G401.6 (cell line): ENCODE data around the gene ARSH.
"Not testable (repeated sequence)": the region's sequence is repeated elsewhere in the genome, so short reads cannot be mapped to it uniquely, and the experiment has no call there.

Experiments
- FAIRE-seq: peaks from 2 replicates; lab custom pipeline; 2012; peaks lifted over from hg19 to GRCh38; lab: Jason Lieb, UNC

The ARSH gene, protein sequence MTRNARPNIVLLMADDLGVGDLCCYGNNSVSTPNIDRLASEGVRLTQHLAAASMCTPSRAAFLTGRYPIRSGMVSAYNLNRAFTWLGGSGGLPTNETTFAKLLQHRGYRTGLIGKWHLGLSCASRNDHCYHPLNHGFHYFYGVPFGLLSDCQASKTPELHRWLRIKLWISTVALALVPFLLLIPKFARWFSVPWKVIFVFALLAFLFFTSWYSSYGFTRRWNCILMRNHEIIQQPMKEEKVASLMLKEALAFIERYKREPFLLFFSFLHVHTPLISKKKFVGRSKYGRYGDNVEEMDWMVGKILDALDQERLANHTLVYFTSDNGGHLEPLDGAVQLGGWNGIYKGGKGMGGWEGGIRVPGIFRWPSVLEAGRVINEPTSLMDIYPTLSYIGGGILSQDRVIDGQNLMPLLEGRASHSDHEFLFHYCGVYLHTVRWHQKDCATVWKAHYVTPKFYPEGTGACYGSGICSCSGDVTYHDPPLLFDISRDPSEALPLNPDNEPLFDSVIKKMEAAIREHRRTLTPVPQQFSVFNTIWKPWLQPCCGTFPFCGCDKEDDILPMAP

DNA sequence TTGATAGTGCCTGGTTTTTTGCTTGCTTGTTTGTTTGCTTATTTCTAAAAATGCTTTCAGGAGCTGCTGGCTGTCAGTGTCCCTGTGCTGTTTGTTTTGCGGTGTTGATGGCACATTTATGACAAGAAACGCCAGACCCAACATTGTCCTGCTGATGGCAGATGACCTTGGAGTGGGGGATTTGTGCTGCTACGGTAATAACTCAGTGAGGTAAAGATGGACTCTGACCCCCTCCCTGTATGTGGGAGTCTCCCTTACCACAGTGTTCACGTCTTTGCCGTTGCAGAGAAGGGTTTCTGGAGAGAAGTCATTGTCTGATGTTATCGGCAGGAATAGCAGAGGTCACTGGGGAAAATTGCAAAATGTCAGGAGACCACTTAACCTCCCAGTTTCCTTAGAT, at the start of gene ARSH:
Gene ARSH (plus strand): TSS at position 52 of the 400 bp plus-strand sequence. CDS start 67 bp downstream, at position 119.
- no peak for FAIRE-seq

DNA sequence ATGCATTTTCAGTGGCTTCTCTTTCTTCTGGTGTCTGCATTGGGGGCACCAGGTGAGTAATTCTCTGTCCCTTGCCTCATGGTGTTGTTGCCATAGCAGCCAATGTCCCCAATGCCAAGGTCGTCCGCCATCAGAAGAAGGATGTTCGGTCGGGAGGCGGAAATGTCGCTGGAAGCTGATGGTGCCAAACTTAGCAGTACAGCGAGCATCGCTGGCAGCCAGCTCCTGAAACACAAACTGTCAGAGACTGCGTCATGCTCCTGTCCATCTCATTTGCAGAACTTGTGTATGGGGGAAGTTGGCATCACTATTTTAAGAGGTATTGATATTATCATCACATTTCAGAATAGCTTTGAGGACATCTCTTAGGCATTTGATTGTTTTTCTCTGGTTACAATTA, 48.1 kb upstream of the ARSH start:
- no peak for FAIRE-seq

DNA sequence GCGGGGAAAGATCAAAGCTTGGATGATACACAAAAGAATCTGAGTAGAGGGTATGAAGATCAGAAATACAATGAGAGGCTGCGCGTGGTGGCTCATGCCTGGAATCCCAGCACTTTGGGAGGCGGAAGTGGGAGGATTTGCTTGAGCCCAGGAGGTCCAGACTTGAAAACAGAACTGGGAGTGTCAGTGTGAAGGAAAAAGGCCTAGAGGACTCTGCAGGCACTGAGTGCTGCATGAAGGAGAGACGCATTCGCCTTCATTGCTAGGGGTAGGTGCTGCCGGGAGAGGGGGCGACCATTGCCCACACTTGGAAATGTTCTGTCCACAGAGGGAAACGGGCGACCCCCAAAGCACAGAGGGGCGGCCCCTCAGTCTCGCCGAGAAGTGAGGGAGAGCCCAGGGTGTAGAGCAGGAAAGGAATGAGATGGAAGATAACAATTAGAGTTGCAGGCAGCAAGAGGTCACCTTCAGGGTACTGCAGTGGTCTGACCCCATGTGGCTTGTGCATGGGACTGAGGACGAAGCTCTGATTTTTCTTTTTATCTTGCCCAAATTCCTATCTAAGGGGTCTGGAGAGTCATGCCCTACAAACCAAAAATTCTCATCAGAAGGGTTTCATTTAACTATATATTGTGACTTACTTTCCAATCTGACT, 45.4 kb upstream of the ARSH start:
- no peak for FAIRE-seq

DNA sequence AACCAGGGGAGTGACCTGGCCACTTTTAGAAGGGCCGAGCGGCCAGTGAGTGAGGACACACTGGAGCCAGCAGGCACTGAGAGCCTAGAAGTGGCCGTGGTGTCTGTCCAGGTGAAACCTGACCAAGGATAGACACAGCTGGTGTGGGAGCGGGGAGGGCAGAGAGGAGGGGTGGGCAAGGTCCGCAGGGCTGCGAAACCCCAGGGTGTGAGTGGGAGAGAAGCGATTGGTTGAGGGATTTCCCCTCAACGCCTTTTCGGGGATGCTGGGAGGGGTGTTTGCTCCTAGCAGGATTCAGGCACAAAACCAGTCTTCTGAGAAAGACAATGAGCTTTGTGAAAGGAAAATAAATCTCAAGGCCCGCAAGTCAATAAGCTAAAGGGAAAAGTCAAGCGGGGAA, 44.0 kb upstream of the ARSH start:
- no peak for FAIRE-seq

DNA sequence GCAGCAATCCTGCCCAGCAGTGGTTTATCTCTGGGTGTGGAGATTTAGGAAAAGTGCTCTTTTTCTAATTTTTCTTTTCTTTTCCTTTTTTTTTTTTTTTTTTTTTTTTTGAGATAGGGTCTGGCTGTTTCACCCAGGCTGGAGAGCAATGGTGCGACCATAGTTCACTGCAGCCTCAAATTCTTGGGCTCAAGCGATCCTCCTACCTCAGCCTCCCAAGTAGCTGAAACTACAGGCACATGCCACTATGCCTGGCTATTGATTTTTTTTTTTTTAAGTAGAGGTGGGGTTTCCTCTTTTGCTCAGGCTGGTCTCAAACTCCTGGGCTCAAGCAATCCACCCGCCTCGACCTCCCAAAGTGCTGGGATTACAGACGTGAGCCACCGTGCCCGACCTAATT, 42.9 kb upstream of the ARSH start:
- not testable (repeated sequence) for FAIRE-seq

DNA sequence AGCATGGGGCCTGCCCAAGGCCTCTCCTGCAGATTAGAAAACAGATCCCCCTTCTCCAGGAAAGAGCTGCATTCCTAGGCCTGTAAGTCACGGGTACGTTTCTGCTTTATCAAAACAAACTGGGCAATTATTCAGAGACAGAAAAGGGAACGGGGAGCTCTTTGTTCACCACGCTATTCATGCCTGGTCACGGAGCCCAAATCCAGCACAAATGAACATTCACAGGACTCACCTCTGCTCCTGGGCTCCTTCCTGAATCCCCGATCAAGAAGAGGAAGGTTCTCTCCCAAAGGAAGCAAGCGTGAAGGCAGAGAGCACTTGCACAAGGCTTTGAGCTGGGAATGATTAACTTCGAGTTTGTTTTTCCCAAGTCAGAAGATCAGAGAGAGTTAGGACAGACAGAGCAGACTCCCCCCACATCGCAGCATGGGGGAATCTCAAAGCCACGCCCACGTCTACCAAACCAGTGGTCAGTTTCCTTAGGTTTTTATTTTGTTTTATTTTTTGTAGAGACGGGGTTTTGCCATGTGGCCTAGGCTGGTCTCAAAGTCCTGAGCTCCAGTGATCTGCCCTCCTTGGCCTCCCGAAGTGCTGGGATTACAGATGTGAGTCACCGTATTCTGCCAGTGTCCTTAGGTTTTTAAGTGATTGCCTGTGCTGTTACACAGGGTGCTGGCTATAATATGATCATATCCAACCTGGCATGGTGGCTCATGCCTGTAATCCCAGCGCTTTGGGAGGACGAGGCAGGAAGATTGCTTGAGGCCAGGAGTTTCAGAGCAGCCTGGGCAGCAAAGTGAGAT, 42.2 kb upstream of the ARSH start:
- FAIRE-seq, result not testable (repeated sequence)

DNA sequence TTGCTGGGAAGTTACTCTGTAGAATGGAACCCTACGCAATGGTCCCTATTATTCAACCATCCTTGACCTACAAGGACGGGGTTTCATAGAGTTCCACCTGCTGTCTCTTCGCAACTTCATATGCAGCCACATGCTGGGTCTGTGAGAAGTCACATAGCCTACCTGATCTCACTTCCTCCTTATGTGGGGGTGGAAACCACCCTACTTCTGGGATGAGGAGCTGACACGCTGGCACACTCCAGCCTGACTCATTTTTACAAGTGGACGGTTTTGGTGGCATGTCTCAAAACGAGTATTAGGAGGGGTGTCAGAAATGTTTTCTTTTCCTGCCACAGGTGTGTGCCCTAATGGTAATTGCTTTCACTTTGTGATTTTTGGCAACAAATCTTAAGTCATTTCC, 40.4 kb upstream of the ARSH start:
- no peak for FAIRE-seq

DNA sequence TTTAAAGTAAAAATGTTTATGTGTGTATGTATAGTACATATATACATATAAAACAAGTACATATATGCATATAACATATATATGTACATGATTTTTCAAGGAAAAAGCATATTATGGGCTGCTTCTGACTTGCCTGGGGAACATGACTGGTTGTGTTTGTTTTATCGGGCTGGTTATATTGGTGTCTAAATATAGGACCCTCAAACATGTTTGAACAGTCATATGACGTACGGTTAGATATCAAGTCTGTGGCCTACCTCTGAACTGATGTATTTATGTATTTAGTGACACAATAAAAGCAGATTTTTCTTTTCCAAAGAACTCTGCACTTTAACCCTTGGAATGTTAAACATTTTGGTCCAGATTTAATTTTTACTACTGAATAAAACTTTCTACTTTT, 39.3 kb upstream of the ARSH start:
- no peak for FAIRE-seq

DNA sequence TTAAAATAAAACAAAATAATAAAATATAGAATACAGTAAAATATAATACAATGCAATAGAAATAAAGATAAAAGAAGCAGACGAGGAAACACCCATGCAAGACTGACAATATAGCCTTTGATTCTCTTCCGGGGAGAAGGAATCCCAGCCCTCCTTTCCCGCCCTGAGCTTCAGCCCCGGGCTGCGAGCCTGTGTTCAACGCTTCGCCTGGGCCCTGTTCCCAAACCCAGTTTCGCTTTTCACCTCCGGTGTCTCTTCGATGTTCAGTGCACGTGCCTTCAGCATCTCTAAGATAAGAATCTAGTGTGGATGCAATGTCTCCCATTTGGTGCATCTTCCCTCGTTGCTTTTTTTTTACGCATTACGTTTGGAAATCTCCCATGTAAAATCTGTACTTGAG, 38.8 kb upstream of the ARSH start:
- FAIRE-seq, result no peak

DNA sequence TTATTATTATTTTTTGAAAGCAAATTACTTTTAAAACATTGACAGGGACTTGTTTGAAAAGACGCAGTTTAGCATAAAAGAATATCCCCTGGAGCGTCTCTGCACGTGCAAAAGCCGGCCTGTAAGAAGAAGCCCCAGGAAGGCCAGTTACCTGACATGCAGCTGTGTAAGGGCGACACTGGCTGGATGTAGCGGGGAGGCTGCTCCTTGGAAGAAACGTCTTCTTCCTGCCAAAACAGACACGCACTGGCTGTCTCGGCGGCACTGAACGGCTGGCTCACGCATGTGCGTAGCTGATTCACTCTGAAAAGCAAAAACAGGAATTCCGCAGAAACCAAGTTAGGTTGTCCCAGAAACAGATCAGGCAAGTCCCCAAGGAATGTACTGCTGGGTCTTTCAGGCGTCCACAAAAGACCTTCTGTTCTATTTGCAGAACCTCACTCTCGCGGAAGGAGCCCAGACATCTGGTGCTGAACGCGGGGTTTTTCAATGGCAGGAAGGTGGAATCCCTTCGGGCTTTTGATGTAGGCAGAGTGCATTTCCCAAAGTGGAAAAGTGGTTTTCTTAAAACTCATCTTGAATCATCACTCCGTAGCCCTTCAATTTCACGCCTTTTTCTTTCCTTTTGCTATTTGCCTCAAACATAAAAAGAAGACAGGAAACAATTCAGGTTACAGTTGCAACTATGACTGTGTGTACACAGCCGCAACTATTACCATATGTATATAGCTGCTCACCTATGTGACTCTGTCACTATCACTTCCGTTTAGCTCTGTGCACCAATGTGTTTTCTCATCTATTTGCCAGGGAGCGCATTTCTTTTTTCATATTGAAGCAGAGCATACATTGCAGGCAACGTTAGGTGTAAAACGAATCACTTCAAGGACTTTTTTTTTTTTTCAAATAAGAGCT, 38.1 kb upstream of the ARSH start:
- no peak for FAIRE-seq

DNA sequence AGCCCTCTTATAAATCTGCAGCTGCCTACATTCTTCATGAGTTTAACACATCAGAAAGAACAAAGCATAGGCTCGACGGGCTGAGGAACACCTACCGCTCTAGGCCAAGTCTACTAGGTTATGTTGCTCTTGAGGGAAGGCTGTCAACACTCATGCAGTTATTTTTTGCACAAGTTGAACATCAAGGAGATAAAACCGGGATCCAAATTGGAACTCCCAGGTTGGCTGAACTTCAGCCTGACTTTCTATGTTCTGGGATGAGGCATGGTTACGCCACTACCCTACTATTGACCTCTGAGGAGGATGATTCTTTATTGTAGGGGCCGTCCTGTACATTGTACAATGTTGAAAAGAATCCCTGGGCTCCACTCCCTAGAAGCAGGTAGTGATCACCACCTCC, 37.3 kb upstream of the ARSH start:
- FAIRE-seq, result no peak

DNA sequence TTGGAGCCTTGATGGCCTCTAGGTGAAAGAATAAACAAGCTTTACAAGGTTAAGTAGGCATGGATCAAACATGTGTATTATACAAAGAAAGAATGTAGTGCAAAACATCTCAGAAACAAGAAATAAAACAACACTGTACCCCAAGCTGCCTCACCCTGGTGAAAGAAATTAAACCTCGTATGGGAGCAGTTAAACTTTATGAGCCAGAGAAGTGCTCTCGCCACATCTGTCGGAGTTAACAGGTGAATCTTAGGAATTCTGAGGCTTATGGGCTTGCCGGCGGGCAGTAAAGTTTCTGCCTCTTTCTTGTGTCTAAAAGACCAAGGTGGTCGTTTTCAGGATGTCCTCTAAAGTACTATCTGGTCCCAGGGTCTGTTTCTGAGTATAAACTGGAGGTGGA, 34.0 kb upstream of the ARSH start:
- FAIRE-seq, result no peak

DNA sequence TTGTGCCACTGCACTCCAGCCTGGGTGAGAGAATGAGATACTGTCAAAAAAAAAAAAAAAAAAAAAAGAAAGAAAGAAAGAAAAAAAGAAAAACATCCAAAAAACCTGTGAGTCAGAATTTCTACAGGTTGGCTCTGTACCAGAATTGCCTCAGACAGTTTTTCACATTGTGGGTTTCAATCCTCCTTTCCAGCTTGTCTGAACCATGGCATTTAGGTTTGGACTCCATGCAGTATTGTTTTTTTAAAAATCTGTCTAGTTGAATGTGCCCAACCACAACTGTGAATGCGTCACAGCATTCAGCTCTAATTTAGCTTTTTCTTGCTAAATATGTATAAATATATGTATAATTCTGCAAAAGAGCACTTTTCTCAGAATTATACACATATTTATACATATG, 31.4 kb upstream of the ARSH start:
- no peak for FAIRE-seq

DNA sequence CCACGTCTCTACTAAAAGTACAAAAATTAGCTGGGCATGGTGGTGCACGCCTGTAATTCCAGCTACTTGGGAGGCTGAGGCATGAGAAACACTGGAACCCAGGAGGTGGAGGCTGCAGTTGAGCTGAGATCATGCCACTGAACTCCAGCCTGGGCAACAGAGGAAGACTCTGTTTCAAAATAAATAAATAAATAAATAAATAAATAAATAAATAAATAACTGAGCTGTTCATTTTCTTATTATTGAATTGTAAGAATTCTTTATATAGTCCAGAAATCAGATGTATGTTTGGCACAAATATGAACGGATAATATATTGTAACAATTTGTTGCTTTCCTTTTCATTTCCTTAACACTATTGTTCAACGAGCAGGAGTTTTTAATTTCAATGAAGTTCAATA, 27.7 kb upstream of the ARSH start:
- FAIRE-seq, result not testable (repeated sequence)

DNA sequence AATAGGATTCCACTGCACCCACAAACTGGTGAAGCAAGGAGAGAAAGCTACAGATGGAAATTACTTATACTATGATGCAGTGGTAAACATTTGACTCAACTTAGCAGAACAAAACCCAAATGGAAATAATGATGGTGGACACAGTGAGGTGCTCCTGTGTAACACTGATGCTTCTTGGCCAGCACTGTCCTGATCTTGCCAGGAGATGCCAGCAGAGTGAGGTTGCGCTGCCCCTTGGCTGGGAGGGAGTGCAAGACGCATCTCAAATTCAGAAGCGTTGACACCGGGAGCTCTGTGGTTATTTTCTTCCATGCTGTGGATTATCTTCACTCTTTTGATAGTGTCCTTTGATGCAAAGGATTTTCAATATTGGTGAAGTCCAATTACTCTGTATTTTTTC, 22.0 kb upstream of the ARSH start:
- no peak for FAIRE-seq

DNA sequence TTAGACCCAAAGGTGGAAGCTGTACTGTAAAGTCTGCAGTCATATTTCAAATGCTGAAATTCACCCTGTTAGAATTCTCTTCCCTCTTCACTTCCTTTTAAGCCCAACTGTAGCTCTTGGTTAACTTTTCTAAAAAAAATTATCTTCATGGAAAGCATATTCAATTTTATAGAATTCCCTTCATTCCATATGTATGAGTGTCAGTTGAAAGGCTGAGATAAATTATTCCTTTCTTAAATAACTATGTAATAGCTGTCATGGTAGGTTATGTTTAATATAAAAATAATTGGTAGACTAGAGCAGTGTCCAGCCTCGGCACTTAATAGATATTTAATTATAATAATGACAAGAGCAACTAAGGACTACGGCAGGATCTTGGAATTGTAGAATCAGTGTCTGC, 16.8 kb upstream of the ARSH start:
- FAIRE-seq, result no peak

DNA sequence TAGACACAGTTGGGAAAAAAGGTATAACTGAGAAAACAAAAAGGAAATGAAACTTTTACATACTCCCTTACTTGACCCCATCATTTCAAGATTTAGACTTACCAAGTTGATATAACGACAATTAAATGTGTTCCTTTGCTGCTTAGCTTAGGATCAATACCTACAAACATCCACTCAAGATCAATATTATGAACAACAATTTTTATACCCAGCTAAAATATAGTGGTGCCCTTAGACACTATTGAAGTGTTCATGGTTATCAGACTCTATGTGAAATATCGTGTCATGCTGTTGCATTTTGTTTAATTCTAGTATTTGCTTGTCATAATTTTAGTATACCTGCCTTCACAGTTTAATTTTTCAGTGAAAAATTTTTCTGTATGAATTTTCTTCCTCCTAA, 4.2 kb downstream of the ARSH start:
- no peak for FAIRE-seq

DNA sequence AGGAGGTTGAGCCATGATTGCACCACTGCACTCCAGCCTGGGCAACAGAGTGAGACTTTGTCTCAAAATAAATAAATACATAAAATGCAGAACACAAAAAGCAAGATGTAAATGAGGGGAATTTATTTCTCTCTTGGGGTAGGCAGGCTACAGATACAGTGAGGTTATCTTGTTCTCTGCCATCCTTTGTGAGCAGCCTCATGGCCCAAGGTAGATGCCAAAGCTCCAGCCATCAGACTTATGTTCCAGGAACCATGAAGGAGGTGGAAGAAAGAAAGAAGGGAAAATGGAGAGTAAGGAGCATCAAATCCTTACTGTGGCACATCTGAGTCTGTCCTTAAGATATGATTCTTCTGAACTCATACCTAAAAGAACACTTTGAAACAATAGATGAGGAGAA, 11.1 kb downstream of the ARSH start:
- no peak for FAIRE-seq

DNA sequence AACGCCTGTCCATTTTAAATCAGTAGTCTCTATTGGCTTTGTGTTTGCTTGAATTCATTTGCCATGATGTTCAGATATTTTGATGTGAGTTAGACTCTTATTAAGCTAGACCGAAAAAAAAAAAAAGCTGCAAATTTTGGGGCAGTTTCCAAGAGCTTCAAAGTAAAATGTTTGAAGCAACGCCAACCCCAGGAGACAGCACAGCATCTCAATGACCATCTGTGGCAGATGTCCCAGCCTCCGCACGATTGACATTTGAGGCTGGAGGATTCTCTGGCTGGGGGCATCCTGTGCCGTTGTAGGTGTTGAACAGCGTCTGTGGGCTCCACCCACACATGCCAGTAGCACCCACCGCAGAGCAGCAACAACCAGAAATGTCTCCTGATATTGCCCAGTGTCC, 17.8 kb downstream of the ARSH start:
- FAIRE-seq, result no peak

DNA sequence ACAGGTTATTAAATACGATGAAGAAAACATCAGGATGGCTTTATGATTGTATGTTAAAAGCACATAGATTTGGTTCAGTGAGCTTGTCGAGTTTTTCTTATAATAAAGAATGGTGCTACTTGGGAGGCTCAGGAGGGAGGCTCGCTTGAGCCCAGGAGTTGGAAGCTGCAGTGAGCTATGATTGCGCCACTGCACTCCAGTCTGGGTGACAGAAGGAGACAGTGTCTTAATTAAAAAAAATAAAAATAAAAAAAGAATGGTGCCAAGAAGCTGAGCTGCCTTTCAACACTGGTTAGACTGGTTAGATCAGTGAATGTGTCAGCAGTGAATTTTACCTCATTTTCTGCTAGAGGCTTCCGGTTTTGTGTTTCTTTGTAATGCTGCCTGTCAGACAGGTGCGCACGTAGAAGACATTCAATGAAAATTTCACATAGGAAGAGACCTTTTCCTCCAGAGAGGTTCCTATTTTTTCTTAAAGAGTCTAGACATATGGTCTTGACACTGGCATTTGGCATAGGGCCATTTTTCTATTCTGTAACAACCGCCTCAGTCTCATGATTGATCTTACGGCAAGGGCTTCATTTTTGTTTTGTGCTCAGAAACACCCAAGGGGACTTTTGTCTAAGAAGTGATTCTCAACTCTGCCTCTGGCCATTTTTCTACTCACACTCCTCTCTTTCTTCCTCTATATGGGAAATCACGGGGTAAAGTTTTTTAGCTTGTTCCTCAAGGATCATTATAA, 19.9 kb downstream of the ARSH start:
- FAIRE-seq, result no peak

DNA sequence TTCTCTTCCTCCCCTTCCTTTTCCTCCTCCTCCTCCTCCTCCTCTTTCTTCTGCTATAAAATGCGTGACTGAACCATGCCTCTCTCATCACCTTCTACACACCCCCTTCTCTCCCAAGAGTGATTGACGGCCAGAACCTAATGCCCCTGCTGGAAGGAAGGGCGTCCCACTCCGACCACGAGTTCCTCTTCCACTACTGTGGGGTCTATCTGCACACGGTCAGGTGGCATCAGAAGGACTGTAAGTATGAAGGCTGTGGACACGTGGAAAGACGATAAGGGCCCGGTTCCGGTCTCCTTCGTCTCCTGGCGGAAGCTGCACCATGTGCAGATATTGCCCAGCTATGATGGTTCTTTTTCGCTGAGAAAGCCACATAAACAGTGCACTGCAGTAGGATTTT, 22.8 kb downstream of the ARSH start:
- FAIRE-seq, result no peak
